NK-92 (cell line): ENCODE data around the gene ID2.

Experiments
- DNase-seq: peaks from one replicate; lab custom pipeline; 2025; ENCODE audit not compliant: unreplicated experiment; lab: John Stamatoyannopoulos, UW

ID2 gene

GRCh38 chr2:8682719-8683667 lies 1.1 kb downstream of the ID2 start:
- DNase-seq: no peak

DNA sequence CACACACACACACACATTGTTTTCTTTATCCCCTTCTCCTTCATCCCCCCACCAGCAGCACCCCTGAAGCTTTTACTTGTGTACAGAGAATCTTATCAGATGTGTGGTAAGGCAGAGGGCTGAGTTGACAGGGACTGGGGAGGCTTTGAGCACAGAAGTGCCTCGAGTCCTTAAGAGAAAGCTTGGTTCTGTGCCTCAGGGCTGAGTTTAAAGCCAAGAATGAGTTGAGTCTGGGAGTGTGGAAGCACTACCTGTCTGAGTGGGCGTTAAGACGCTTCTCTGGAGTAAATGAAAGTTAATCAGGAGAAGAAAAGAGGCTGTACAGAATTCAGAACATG lies 2.7 kb downstream of the ID2 start:
- DNase-seq: no peak

DNA sequence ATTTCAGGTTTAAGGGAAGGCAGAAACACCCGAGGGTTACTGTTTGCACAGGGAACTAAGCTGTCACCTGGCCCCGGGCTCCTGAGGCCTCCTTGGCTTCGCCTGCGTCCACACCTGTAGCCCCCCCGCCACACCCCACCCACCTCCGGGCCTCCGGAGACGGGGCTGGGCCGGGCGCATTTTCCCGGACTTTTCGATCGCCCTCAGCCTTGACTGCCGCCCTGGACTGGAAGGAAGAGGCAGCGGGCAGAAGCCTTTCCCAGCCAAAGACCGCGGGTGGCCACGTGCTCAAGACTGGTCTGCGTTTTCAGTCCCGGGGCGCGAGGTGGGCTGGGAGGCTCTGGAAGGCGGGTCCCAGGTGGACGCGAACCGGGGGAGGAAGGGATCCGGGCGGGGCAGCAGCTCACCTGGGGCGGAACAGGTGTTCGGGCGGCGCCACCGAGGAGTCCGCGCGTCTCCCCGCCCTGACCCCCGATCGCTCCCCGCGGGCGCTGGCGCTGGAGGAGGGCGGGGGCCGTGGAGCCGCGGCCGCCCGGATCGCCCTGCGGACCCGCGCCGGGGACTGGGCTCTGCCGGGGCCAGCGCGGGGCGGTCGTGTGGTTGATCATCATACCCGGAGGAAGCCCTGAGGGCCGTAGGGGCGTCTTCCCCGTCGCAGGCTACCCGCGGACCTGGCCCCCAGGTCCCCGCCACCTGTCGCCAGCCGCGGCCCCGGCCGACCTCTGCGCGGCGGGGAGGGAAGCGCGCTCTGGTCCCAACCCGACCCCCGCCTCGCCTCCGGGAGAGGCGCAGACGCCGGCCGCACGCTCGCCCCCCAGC lies 3.2 kb downstream of the ID2 start:
- DNase-seq: no peak

- no peak for DNase-seq
Observed at GRCh38 chr2:8685697-8686358, 4.0 kb downstream of the ID2 start.

DNA sequence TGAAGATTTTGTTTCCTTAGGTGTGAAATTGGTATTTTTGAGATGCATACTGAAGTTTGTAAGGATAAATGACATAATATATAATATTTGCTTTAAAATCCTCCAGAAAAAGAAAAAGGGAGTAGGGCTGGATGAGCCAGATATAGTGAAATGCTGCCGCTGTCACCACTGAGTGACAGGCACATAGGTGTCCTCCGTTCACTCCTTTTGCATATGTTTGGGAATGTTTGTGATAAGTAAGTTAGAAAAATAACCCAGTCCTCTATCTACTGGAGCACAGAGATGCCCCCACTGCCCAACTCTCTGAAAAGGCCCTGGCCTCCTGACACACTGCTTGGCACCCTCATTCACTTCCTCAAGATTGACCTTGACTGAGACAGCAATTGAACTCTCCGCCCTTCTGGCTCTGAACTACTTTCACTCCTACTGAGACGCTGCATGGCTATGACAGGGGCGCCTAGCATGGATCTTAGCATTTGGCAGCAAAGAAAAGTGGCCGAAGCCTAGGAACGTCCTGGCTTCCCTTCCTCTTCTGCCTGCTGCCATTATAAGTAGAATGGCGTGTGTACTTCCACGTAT lies 10.1 kb downstream of the ID2 start:
- DNase-seq: no peak

- no peak for DNase-seq
Observed at GRCh38 chr2:8692783-8693156, 10.9 kb downstream of the ID2 start.

- DNase-seq: no peak
Observed at GRCh38 chr2:8693157-8693821, 11.4 kb downstream of the ID2 start.

DNA sequence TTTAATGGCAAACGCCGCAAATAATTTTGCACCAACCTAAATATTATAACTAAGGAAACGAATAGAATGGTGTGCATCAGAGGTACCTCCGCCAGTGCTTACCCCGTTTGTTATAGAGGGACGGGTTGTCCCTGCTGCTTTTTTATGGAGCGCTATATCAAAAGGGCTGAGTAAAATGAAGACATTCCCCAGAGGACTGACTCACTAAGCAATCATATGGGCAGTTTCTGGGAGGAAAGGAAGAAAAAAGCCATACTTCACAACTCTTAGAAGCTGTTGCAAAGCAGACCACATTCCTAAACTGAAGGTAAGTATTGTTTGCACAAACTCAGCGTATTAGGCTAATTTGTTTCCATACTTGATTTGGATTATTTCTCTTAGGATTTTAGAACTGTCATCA lies 12.9 kb downstream of the ID2 start:
- no peak for DNase-seq

GRCh38 chr2:8697190-8697589 lies 15.3 kb downstream of the ID2 start:
- no peak for DNase-seq

GRCh38 chr2:8699839-8700238 lies 18.0 kb downstream of the ID2 start:
- no peak for DNase-seq

DNA sequence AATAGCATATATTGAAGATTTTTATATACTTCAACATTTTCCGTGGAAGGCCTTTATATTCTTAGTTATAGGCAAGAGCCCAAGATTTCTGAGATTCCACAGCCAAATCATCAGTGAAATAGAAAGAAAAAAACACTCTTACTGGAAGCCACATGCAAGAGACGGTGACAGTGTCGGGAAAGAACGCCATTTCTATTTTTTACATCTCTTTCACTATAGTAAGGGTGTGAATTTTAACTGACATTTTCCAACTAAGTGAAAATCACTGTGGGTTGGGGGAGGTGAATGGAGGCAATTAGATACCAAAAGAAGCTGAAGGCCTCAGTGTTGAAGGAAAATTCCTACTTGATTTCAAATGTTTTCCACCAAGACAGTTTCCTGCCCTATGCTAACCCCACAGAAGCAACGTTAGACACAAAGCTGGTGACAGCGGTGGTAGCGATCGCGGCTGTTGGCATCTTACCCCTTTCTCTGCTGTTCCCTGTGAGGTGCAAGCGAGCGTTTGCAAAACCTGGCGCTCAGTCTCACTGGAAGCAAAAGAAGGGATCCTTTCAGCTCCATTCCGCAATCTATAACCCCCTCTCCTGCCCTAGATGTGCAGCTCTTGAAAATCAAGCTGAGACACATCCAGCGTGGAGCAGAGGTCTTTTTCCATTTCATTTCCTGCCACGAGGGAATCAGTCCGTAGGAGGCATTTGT lies 20.0 kb downstream of the ID2 start:
- no peak for DNase-seq

GRCh38 chr2:8704906-8705305 lies 23.1 kb downstream of the ID2 start:
- no peak for DNase-seq

GRCh38 chr2:8709611-8710010 lies 27.8 kb downstream of the ID2 start:
- DNase-seq: no peak

DNA sequence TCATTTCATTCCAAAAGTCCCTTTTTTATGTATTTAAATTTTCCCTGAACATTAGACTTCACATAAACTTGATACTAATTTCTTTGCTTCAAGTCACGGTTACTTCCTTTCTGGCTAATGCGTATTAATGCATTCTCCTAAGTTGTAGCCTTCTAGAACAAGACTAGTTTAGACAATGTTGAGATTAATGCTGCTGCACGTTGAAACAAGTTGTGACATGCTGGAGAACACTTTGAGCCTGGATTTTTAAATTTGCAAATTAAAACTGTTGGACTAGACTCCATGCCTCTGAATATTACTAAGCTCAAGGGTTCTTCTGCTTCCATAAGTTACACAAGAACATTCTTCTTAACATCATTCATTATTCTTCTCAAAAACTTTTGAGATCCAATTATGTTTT lies 29.1 kb downstream of the ID2 start:
- no peak for DNase-seq

- DNase-seq: no peak
Observed at GRCh38 chr2:8714283-8714682, 32.4 kb downstream of the ID2 start.

DNA sequence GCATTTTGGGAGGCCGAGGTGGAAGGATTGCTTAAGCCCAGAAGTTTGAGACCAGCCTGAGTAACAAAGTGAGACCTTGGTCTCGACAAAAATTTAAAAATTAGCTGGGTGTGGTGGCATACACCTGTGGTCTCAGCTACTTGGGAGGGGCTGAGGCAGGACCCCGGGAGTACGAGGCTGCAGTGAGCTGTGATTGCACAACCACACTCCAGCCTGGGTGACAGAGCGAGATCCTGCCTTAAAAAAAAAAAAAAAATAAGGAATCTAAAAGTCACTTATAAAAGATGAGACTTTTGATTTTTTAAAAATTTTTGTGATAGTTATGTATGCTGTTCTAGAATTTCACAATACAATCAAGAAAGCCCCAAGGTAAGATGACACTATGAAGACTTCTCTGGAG lies 33.1 kb downstream of the ID2 start:
- no peak for DNase-seq

DNA sequence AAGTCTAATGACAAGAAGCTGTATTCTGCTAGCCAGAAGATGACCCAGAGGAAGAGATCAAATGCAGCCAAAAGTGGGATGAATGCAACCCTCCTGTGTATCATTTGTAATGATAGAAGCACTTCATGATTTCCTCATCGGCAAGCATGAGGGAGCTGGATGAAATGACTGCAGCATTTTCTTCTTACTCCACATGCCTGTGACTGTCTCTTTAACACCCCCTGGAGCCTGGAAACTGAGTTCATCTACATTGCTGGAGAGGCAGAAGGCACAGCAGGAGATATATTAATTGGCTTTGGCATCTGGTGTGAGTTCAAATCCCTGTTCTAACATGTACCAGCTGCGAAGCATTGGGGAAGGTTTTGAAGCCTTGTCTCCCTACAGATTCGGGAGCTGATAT lies 37.7 kb downstream of the ID2 start:
- no peak for DNase-seq

- DNase-seq: no peak
Observed at GRCh38 chr2:8720741-8721140, 38.9 kb downstream of the ID2 start.

DNA sequence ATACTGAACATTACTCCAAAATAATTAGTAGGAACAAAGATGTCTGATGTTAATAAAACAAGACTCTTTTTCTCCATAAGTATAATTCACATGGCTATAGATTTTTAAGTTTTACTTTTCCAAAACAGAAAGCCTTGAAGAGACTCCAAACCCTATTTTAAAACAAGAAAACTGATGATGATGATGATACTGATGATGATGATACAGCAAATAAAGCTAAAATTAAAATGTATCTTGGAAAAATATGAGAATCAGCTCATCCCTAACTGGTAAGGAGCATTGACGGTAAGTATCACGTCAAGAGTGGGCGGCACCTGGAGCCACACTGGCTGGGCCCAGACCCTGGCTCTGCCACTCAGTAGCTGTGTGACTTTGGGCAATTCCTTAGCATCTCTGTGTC lies 39.6 kb downstream of the ID2 start:
- no peak for DNase-seq

DNA sequence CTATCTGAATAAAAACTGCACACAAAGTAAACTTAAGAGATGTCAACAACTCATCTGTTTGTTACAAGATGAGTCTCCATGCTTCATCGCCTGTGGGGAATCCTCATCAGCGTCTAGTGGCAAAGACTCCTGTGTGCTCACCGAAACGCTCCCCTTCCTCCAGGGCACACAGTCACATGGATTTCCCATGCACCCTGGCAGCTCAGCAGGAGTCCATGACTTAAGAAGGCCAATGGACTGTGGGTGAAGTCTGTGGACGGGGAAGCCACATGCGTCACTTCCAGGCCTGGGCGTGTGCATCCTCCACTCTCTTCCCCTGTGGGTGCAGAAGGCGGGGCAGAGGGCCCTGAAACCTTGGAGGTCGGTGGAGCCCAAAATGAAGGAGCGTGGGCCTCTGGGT lies 41.1 kb downstream of the ID2 start:
- no peak for DNase-seq
